ENCODE measurements around the gene BBC3. TPM values are rescaled to one million over a fixed set of nuclear protein-coding genes. Genes with fewer than 3 reads are reported as not detected.
"Not testable (repeated sequence)": the region's sequence is repeated elsewhere in the genome, so short reads cannot be mapped to it uniquely, and the experiment has no call there.

Gene BBC3
- total and polyA plus RNA-seq, 4 donors, result 4.1 to 22.0 (median 14.8) TPM

- Histone ChIP-seq H3K4me1 (ENCODE audit: control insufficient read depth in 5 of 5, insufficient read depth in 5 of 5, low read length in 5 of 5) (no peaks in the 10 kb centered on the region), H3K36me3 (ENCODE audit: control insufficient read depth in 4 of 4, insufficient read depth in 4 of 4, low read length in 4 of 4) (peaks cover 15 to 52% (median 29%) of the 10 kb centered on the region in 4 donors), H3K27ac (ENCODE audit: low read depth in 1 of 2, low read length in 1 of 2) (no peak overlapping the region), H3K9ac (ENCODE audit: insufficient read depth in 1 of 2, low read length in 2 of 2) (no peak overlapping the region), H3K9me3 (ENCODE audit: control insufficient read depth in 4 of 4, insufficient read depth in 3 of 4, low read length in 3 of 4) (no peaks in the 10 kb centered on the region), H3K4me3 (no peak overlapping the region), H3K27me3 (ENCODE audit: control insufficient read depth in 3 of 3, insufficient read depth in 3 of 3, low read length in 2 of 3) (no peaks in the 10 kb centered on the region)
- ATAC-seq (ENCODE audit: insufficient read depth, low FRiP score) (no peak), DNase-seq (peak in 1 of 3 donors; percentile 53)
- 92 to 94% methylated on average over 20 to 21 of the region's 21 CpGs for WGBS, 2 donors
- TF ChIP-seq CTCF (IDR thresholded peaks at IDR 0.05; ENCODE audit: control extremely low read depth, extremely low read depth), result no peak
These were observed 35.5 kb upstream of the BBC3 start for GRCh38 chr19:47266401-47266941.

- Histone ChIP-seq H3K4me3 (no peak overlapping the region), H3K4me1 (ENCODE audit: control insufficient read depth in 5 of 5, insufficient read depth in 5 of 5, low read length in 5 of 5) (no peaks in the 10 kb centered on the region), H3K27me3 (ENCODE audit: control insufficient read depth in 3 of 3, insufficient read depth in 3 of 3, low read length in 2 of 3) (no peaks in the 10 kb centered on the region), H3K9ac (ENCODE audit: insufficient read depth in 1 of 2, low read length in 2 of 2) (no peak overlapping the region), H3K36me3 (ENCODE audit: control insufficient read depth in 4 of 4, insufficient read depth in 4 of 4, low read length in 4 of 4) (peaks cover 14 to 54% (median 42%) of the 10 kb centered on the region in 4 donors), H3K27ac (ENCODE audit: low read depth in 1 of 2, low read length in 1 of 2) (no peak overlapping the region), H3K9me3 (ENCODE audit: control insufficient read depth in 4 of 4, insufficient read depth in 3 of 4, low read length in 3 of 4) (no peaks in the 10 kb centered on the region)
- 94 to 95% methylated on average over 30 of the region's 30 CpGs for WGBS, 2 donors
- ATAC-seq (ENCODE audit: insufficient read depth, low FRiP score) (no peak), DNase-seq (no peak)
- no peak for TF ChIP-seq CTCF (IDR thresholded peaks at IDR 0.05; ENCODE audit: control extremely low read depth, extremely low read depth)
These were observed 33.6 kb upstream of the BBC3 start for GRCh38 chr19:47264629-47265028.

GRCh38 chr19:47261946-47262793, 31.2 kb upstream of the BBC3 start:
- H3K36me3 ChIP-seq (ENCODE audit: control insufficient read depth in 4 of 4, insufficient read depth in 4 of 4, low read length in 4 of 4), result peaks cover 14 to 59% (median 42%) of the 10 kb centered on the region in 4 donors
- peaks cover 3 to 14% (median 7%) of the 10 kb centered on the region in 5 donors for H3K4me1 ChIP-seq (ENCODE audit: control insufficient read depth in 5 of 5, insufficient read depth in 5 of 5, low read length in 5 of 5)
- H3K27me3 ChIP-seq (ENCODE audit: control insufficient read depth in 3 of 3, insufficient read depth in 3 of 3, low read length in 2 of 3); ATAC-seq (ENCODE audit: insufficient read depth, low FRiP score); H3K4me3 ChIP-seq; DNase-seq; H3K9me3 ChIP-seq (ENCODE audit: control insufficient read depth in 4 of 4, insufficient read depth in 3 of 4, low read length in 3 of 4); H3K27ac ChIP-seq (ENCODE audit: low read depth in 1 of 2, low read length in 1 of 2); H3K9ac ChIP-seq (ENCODE audit: insufficient read depth in 1 of 2, low read length in 2 of 2): not testable (repeated sequence)
- WGBS, 2 donors, result 60 to 83% methylated on average over 14 of the region's 14 CpGs

GRCh38 chr19:47260476-47260875, 29.5 kb upstream of the BBC3 start:
- H3K27me3 ChIP-seq (ENCODE audit: control insufficient read depth in 3 of 3, insufficient read depth in 3 of 3, low read length in 2 of 3), result no peaks in the 10 kb centered on the region
- H3K9me3 ChIP-seq (ENCODE audit: control insufficient read depth in 4 of 4, insufficient read depth in 3 of 4, low read length in 3 of 4), result no peaks in the 10 kb centered on the region
- no peak for TF ChIP-seq CTCF (IDR thresholded peaks at IDR 0.05; ENCODE audit: control extremely low read depth, extremely low read depth)
- no peak overlapping the region for H3K27ac ChIP-seq (ENCODE audit: low read depth in 1 of 2, low read length in 1 of 2)
- H3K4me1 ChIP-seq (ENCODE audit: control insufficient read depth in 5 of 5, insufficient read depth in 5 of 5, low read length in 5 of 5), result peaks cover 3 to 14% (median 7%) of the 10 kb centered on the region in 5 donors
- no peak for ATAC-seq (ENCODE audit: insufficient read depth, low FRiP score)
- DNase-seq, result no peak
- 95 to 96% methylated on average over 17 of the region's 17 CpGs for WGBS, 2 donors
- no peak overlapping the region for H3K9ac ChIP-seq (ENCODE audit: insufficient read depth in 1 of 2, low read length in 2 of 2)
- H3K36me3 ChIP-seq (ENCODE audit: control insufficient read depth in 4 of 4, insufficient read depth in 4 of 4, low read length in 4 of 4), result peaks cover 11 to 50% (median 34%) of the 10 kb centered on the region in 4 donors
- H3K4me3 ChIP-seq, result no peak overlapping the region

Measured in lung (tissue), 12 donors.